RWPE1 (cell line): Measurements from ENCODE around the gene XXYLT1.

Source experiments
- CTCF ChIA-PET: fragments of 350-600 bp; sonication (Branson Sonifier 250); formaldehyde crosslinking; extraction: SDS; loops from one replicate; lab custom pipeline; 2021; lab: Yijun Ruan, JAX
- POLR2A ChIA-PET: fragments of 400-600 bp; formaldehyde crosslinking; extraction: SDS; loops from one replicate; lab custom pipeline; 2020; ENCODE audit warnings: antibody characterized with exemption; ENCODE audit not compliant: low non-redundant PET; lab: Yijun Ruan, JAX
- DNase-seq: peaks from one replicate; pipeline ENCODE4 v3.0.0; 2012; ENCODE audit warnings: low spot score
- H3K27ac ChIP-seq: fragments of 450-650 bp; 2 replicates; pipeline ENCODE4 v1.5.1; 2017
- CTCF ChIP-seq: fragments of 450-650 bp; conservative IDR thresholded peaks from 2 replicates; pipeline ENCODE4 v1.5.1; 2017; ENCODE audit warnings: low read depth, mild to moderate bottlenecking

The XXYLT1 gene

GRCh38 chr3:195263193-195263924, 7.6 kb downstream of the XXYLT1 start:
- no peak for TF ChIP-seq CTCF
- H3K27ac ChIP-seq, result no peak overlapping the region
- ChIA-PET POLR2A (no interaction called here), CTCF (interaction anchor here (0.6 kb wide), 1 partner anchor 594 kb away, joined by 3 read pairs; no protein-coding TSS in a partner anchor)
- no peak for DNase-seq

GRCh38 chr3:195261925-195262324, 9.0 kb downstream of the XXYLT1 start:
- ChIA-PET CTCF (interaction anchor here (0.7 to 2.6 kb wide), 2 partner anchors 9 to 128 kb away, joined by 3 to 9 read pairs; partner anchors contain the start of gene XXYLT1), POLR2A (no interaction called here)
- no peak for DNase-seq
- no peak for TF ChIP-seq CTCF
- no peak overlapping the region for H3K27ac ChIP-seq

GRCh38 chr3:195260280-195260905, 10.6 kb downstream of the XXYLT1 start:
- H3K27ac ChIP-seq, result peak overlapping the region; percentile 83

GRCh38 chr3:195259475-195260279, 11.3 kb downstream of the XXYLT1 start:
- peak overlapping the region; percentile 83 for H3K27ac ChIP-seq
- DNase-seq, result peak; percentile 91
- POLR2A ChIA-PET, result no interaction called here
- CTCF ChIA-PET, result interaction anchor here (1.0 kb wide), 1 partner anchor 12 kb away, joined by 3 read pairs; the partner anchor contains the start of gene XXYLT1
- peak; percentile 97 for TF ChIP-seq CTCF

More at GRCh38 chr3:195260280-195260905, 10.6 kb downstream of the XXYLT1 start:
- POLR2A ChIA-PET, result no interaction called here
- peak; percentile 66 for TF ChIP-seq CTCF
- DNase-seq, result no peak
- CTCF ChIA-PET, result interaction anchor here (0.6 to 2.6 kb wide), 4 partner anchors 10 to 1185 kb away, joined by 3 to 9 read pairs (median 4); partner anchors contain the start of gene XXYLT1

- no peak for TF ChIP-seq CTCF
- DNase-seq, result no peak
- H3K27ac ChIP-seq, result peak overlapping the region; percentile 83
- ChIA-PET CTCF (interaction anchor here (0.6 to 1.1 kb wide), 3 partner anchors 12 to 261 kb away, joined by 3 to 10 read pairs (median 7); partner anchors contain the start of gene XXYLT1), POLR2A (no interaction called here)
Measured at GRCh38 chr3:195259154-195259474, 11.8 kb downstream of the XXYLT1 start.
